BJ (cell line): ENCODE measurements around the gene RBM26. TPM values are rescaled to one million over a fixed set of nuclear protein-coding genes. Genes with fewer than 3 reads are reported as not detected.

Source experiments
- CTCF ChIA-PET: fragments of 350-600 bp; formaldehyde crosslinking; extraction: SDS; loops from one replicate; lab custom pipeline; 2021; ENCODE audit warnings: antibody characterized with exemption, inconsistent platforms; lab: Yijun Ruan, JAX
- POLR2A ChIA-PET: fragments of 300-600 bp; sonication (Branson Sonifier 250); formaldehyde crosslinking; extraction: SDS; loops from one replicate; lab custom pipeline; 2021; ENCODE audit warnings: antibody characterized with exemption; lab: Charles Lee
- DNase-seq: peaks from one replicate; pipeline ENCODE4 v3.0.0-alpha.2; 2011; ENCODE audit warnings: low read depth
- H3K27me3 ChIP-seq: 2 replicates; pipeline ENCODE4 v1.6.0; 2011; ENCODE audit warnings: low read length; ENCODE audit not compliant: control insufficient read depth, insufficient read depth
- H3K36me3 ChIP-seq: 2 replicates; pipeline ENCODE4 v1.5.1; 2011; ENCODE audit warnings: low read length; ENCODE audit not compliant: control insufficient read depth, insufficient read depth
- H3K4me3 ChIP-seq: 2 replicates; pipeline ENCODE4 v1.5.1; 2011; ENCODE audit warnings: low read depth, mild to moderate bottlenecking, control low read depth, low read length
- CTCF ChIP-seq: IDR thresholded peaks from 2 replicates; pipeline ENCODE4 v1.5.1; 2011; ENCODE audit warnings: low read depth, mild to moderate bottlenecking, control low read depth, inconsistent platforms, low read length, moderate library complexity; ENCODE audit not compliant: insufficient read depth
- polyA plus RNA-seq: library from polyadenylated mRNA; depleted of rRNA; stranded (reverse); fragments of >200 nt; gene quantifications from 2 replicates; pipeline ENCODE4 v1.2.3, GENCODE V29; 2011

RBM26 gene
- polyA plus RNA-seq, 1 experiment: 7.9 TPM

GRCh38 chr13:79290595-79291244, 115.3 kb downstream of the RBM26 start:
- no peaks in the 10 kb centered on the region for H3K36me3 ChIP-seq
- TF ChIP-seq CTCF: no peak
- no peak overlapping the region for H3K4me3 ChIP-seq
- DNase-seq: no peak
- ChIA-PET POLR2A (no interaction called here), CTCF (no interaction called here)
- H3K27me3 ChIP-seq: peaks cover 4% of the 10 kb centered on the region

- no peak overlapping the region for H3K4me3 ChIP-seq
- ChIA-PET POLR2A (no interaction called here), CTCF (no interaction called here)
- no peak for TF ChIP-seq CTCF
- no peak for DNase-seq
- H3K27me3 ChIP-seq: peaks cover 3% of the 10 kb centered on the region
- H3K36me3 ChIP-seq: no peaks in the 10 kb centered on the region
Measured at GRCh38 chr13:79289571-79289970, 116.5 kb downstream of the RBM26 start.

- Histone ChIP-seq H3K4me3 (no peak overlapping the region), H3K27me3 (peaks cover 3% of the 10 kb centered on the region), H3K36me3 (no peaks in the 10 kb centered on the region)
- TF ChIP-seq CTCF: no peak
- no peak for DNase-seq
- CTCF ChIA-PET: no interaction called here
- POLR2A ChIA-PET: no interaction called here
Measured at GRCh38 chr13:79287939-79288795, 117.9 kb downstream of the RBM26 start.

- TF ChIP-seq CTCF: no peak
- no peak for DNase-seq
- Histone ChIP-seq H3K36me3 (no peaks in the 10 kb centered on the region), H3K4me3 (no peak overlapping the region), H3K27me3 (peaks cover 3% of the 10 kb centered on the region)
- CTCF ChIA-PET: interaction anchor here (1.1 kb wide), 1 partner anchor 23 kb away, joined by 3 read pairs; no protein-coding TSS in a partner anchor
- POLR2A ChIA-PET: no interaction called here
Measured at GRCh38 chr13:79285159-79285558, 120.9 kb downstream of the RBM26 start.

DNA sequence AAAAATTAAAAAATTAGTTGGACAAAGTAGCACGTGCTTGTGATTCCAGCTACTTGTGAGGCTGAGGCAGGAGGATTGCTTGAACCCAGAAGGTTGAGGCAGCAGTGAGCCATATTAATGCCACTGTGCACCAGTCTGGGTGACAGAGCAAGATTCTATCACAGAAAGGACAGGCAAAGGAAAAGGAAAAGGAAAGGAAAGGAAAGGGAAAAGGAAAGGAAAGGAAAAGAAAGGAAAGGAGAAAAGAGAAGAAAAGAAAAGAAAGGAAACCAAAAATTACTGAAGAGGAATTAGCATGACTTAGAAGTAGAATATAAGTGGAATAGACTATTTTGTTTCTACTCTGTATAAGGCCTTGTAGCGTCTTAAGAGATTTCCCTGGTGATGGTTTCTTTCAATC, 122.3 kb downstream of the RBM26 start:
- CTCF ChIA-PET: no interaction called here
- POLR2A ChIA-PET: no interaction called here
- H3K36me3 ChIP-seq: no peaks in the 10 kb centered on the region
- peaks cover 4% of the 10 kb centered on the region for H3K27me3 ChIP-seq
- DNase-seq: no peak
- no peak for TF ChIP-seq CTCF
- H3K4me3 ChIP-seq: no peak overlapping the region
